SU-DHL-6 (cell line): ENCODE measurements around the gene METTL24.

ENCODE experiments used
- EZH2phosphoT487 ChIP-seq: fragments of 200-600 bp; sonication (generic), shearing (Covaris generic); conservative IDR thresholded peaks from 2 replicates; pipeline ENCODE4 v1.6.1; 2018; ENCODE audit warnings: mild to moderate bottlenecking, antibody characterized with exemption, low read length, moderate library complexity, mixed read lengths
- TF ChIP-seq, protein P1 (sequence below): fragments of 200-600 bp; sonication (generic); IDR thresholded peaks from one replicate; pipeline ENCODE4 v1.5.1; 2017; ENCODE audit warnings: antibody characterized with exemption, mild to moderate bottlenecking, low read length, moderate library complexity; ENCODE audit not compliant: insufficient read depth, poor library complexity, severe bottlenecking

- TF ChIP-seq, protein P1, sequence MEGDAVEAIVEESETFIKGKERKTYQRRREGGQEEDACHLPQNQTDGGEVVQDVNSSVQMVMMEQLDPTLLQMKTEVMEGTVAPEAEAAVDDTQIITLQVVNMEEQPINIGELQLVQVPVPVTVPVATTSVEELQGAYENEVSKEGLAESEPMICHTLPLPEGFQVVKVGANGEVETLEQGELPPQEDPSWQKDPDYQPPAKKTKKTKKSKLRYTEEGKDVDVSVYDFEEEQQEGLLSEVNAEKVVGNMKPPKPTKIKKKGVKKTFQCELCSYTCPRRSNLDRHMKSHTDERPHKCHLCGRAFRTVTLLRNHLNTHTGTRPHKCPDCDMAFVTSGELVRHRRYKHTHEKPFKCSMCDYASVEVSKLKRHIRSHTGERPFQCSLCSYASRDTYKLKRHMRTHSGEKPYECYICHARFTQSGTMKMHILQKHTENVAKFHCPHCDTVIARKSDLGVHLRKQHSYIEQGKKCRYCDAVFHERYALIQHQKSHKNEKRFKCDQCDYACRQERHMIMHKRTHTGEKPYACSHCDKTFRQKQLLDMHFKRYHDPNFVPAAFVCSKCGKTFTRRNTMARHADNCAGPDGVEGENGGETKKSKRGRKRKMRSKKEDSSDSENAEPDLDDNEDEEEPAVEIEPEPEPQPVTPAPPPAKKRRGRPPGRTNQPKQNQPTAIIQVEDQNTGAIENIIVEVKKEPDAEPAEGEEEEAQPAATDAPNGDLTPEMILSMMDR = no peak
- no peak for TF ChIP-seq EZH2phosphoT487
Measured at GRCh38 chr6:110283657-110284056, 74.5 kb downstream of the METTL24 start.
